Body of pancreas (tissue), 4 donors: ENCODE results near the gene ASPDH.

ENCODE experiments used
- POLR2A ChIP-seq, 3 donors: fragments of 450-650 bp; IDR thresholded peaks; one replicate each; pipeline ENCODE4 v1.6.1; 2016; ENCODE audit warnings: antibody characterized with exemption in 3 of 3, mild to moderate bottlenecking in 2 of 3
- TF ChIP-seq, protein P1 (sequence below), 7 experiments: fragments of 450-650 bp in 4 of 7; fragments of 200-600 bp in 3 of 7; sonication (generic) in 3 of 7; IDR thresholded peaks; one replicate each; pipeline ENCODE4 v1.5.1; 2016 to 2019; ENCODE audit warnings: antibody characterized with exemption in 7 of 7

DNA sequence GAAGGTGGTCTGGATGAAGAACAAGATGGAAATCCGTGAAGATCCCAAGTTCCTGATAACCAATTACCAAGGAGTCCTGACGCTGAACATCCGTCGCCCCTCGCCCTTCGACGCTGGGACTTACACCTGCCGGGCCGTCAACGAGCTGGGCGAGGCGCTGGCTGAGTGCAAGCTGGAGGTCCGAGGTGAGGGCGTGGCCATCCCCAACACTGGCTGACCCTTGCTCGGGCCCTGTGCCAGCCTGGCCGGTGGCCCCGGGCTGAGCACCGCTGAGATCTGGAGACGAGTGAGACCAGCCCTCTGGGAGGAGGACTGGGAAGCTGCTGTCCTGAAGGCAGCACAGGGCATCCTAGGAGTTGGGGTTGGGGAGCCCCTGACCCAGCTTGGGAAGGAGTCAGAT is 49.4 kb downstream of the ASPDH start:
- TF ChIP-seq, protein P1, sequence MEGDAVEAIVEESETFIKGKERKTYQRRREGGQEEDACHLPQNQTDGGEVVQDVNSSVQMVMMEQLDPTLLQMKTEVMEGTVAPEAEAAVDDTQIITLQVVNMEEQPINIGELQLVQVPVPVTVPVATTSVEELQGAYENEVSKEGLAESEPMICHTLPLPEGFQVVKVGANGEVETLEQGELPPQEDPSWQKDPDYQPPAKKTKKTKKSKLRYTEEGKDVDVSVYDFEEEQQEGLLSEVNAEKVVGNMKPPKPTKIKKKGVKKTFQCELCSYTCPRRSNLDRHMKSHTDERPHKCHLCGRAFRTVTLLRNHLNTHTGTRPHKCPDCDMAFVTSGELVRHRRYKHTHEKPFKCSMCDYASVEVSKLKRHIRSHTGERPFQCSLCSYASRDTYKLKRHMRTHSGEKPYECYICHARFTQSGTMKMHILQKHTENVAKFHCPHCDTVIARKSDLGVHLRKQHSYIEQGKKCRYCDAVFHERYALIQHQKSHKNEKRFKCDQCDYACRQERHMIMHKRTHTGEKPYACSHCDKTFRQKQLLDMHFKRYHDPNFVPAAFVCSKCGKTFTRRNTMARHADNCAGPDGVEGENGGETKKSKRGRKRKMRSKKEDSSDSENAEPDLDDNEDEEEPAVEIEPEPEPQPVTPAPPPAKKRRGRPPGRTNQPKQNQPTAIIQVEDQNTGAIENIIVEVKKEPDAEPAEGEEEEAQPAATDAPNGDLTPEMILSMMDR (IDR thresholded peaks at IDR 0.05): no peak
- no peak for TF ChIP-seq POLR2A (IDR thresholded peaks at IDR 0.05)
